HG02840 (cell line): ENCODE measurements around the gene ERC2.

Experiments used
- ATAC-seq: cut with Tn5 transposase; IDR thresholded peaks from one replicate; pipeline ENCODE4 v1.9.1; 2021; ENCODE audit warnings: mild to moderate bottlenecking, moderate library complexity, moderate number of reproducible peaks; ENCODE audit not compliant: unreplicated experiment, low FRiP score

ERC2 gene

DNA sequence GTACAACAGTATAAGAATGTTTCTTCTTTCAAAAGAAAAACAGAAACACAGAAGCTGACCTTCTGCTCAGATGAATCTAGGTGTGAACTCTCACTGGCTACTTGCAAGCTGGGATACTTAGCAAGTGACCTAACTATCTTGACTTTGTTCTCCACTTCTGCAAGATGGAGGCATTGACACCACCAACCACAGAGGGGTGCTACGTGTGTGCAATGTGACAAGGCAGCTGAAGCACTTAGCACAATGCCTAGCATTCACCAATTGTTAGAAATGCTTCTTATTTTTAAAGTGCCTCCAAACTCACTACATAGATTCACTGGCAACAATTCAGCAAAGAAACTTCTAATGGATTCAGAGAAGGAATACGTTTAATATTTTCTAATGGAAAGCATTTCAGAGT lies 649.8 kb downstream of the ERC2 start:
- ATAC-seq: no peak

GRCh38 chr3:55816794-55817576 lies 651.3 kb downstream of the ERC2 start:
- ATAC-seq: no peak

DNA sequence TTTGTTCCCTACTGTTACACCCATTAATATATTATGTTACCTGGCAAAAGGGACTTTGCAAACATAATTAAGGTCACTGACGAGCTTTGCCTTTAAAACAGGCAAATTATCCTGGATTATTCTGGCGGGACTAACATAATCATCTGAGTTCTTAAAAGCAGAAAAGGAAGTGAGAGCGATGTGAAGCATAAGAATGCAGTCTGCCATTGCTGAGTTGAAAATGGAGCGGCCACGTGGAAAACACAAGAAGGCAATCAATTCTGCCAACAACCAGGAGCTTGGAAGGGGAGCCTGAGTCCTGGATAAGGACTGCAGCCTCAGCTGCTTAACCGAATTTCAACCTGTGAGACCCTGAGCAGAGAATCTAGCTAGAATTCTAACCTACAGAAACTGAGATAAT lies 653.0 kb downstream of the ERC2 start:
- no peak for ATAC-seq

GRCh38 chr3:55813268-55814097 lies 654.8 kb downstream of the ERC2 start:
- ATAC-seq: no peak

GRCh38 chr3:55812394-55813013 lies 655.8 kb downstream of the ERC2 start:
- ATAC-seq: no peak

- no peak for ATAC-seq
Observed at GRCh38 chr3:55807210-55807609, 661.1 kb downstream of the ERC2 start.

GRCh38 chr3:55805169-55805568 lies 663.1 kb downstream of the ERC2 start:
- ATAC-seq: no peak

DNA sequence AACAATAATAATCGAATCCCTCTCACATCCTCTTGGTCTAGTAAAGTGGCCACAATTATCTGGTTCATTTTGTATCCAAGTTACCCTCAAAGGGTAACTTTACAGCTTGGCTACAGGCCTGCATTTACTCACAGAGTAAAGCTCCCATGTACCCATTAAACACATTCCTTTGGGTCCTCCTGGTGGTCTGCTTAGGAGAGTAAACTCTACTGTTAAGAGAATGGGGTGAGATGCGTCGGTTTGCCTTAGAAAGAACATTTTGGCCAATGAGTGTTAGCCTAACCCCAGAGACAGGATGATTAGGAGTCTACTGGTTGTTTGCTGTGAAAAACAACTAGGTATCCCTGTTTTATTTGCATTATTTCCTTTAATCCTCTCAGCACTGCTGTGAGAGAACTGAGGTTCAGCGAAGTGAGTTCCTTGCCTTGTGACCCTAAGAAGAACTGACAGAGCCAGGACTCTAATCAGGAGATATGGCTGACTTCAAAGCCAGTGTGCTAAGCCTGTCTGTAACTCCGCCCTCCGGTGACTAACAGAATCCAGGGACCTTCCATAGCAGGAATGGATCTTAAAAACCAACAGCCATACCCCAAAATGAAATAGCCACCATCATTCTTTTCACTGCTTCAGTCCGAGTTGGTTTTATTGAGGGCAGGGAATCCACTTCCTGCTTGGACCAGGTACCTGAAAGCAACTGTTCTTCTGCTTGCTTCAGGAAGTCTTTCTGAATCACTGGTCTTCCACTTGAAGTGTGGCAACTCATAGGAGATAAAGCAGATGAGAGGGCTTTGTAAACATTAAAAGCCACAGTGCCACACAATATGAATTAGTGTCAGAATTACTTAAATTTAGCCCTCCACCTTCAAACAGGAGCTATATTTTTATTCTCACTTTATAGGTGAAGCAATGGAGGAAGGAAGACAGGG lies 663.8 kb downstream of the ERC2 start:
- ATAC-seq: no peak

DNA sequence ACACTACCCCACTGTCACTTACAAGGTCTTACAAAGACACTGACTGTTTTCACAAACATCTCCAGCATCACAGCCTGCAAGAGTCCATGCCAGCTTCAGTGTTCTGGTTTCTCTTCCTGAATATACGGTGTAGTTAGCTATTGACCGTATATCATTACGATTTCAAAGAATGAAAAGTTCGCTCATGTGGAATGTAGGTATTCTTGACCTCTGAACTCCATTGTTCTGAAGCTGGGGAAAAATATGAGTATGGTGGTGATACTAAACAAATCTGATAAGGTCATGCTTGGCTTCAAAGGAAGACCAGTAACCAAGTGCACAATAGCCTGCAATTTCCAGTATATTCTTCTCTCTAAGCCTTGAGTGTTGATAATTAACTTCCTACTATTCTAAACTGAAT lies 665.5 kb downstream of the ERC2 start:
- no peak for ATAC-seq

DNA sequence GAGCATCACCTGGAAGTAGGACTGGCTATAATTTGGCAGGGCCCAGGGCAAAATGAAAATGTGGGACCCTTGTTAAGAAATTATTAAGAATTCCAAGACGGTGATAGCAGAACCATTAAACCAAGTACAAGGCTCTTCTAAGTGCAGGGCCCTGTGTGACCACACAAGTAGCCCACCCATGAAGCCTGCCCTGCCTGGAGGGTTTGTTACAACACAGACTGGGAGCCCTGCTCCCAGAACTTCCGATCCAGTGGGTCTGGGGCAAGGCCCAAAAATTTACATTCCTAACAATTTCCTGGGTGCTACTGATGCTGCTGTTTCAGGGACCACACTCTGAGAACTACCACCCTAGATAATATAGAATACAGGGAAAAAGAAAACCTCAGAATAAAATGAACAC lies 666.6 kb downstream of the ERC2 start:
- ATAC-seq: no peak

DNA sequence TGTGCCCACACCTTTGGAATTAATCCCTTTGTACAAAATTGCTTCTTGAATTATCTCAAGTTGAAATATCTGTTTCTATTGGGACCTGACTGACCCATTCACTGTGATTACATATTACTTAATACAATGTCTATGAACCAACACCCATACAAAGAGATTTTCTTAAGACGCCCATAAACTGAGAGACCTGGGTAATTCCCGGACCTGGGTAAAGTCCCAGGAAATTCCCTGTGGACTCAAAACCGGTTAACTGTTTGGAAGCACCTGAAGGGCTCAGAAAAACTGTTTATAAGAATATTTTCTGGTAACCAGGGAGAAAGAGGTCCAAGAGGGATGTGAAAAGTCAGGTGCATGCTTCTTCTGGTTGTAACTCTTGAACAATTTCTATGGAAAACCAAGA lies 667.2 kb downstream of the ERC2 start:
- ATAC-seq: no peak

DNA sequence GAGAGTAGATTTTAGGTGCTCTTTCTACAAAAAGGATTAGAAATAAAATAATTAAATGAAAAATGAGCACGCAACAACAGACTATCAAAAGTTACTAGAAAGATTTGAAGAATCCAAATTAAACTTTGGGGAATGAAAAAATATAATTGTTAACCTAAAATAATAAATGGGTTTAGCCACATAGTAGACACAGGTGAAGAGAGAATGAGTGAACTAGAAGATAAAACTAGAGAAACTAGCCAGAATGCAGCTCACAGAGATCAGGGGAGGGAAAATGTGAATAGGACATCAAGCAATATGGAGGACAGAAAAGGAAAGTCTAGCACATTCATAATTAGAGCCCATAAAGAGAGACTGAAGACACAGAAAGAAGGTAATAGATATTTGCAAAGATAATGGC lies 670.5 kb downstream of the ERC2 start:
- no peak for ATAC-seq

DNA sequence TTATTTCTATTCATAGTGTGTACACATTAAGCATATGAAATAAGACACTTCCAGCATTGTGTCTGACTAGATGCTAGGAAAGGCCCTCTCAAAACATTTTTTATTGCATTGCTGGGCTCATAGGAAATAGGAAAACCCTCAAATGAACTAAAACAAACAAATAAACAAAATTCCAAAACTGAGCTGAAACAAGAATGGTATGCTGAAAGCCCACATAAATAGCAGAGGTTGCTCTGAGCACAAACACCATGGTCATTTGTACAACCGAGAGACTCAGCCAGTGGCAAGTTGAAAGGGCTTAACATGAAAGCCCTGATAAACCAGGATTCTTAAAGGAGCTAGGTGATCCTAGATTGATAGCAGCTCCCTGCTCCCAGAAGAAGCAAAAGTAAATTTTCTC lies 671.2 kb downstream of the ERC2 start:
- no peak for ATAC-seq

- ATAC-seq: no peak
Observed at GRCh38 chr3:55796533-55796932, 671.7 kb downstream of the ERC2 start.

DNA sequence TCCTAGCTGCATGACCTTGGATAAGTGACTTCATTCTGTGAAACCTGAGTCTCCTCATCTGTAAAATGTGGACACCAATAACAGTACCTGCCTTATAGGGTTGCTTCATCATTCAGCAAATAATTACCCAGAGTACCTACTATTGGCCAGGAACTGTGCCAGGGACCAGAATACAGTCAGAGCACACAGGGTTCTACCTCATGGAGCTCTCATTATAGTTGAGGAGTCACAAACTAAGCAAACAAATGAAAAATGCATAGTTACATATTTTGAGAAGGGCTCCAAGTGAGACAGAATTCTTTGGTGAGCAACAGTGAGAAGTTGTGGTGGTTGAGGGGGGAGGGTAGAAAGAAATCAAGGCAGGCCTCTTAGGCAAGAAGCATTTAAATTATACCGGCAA lies 672.5 kb downstream of the ERC2 start:
- ATAC-seq: no peak

DNA sequence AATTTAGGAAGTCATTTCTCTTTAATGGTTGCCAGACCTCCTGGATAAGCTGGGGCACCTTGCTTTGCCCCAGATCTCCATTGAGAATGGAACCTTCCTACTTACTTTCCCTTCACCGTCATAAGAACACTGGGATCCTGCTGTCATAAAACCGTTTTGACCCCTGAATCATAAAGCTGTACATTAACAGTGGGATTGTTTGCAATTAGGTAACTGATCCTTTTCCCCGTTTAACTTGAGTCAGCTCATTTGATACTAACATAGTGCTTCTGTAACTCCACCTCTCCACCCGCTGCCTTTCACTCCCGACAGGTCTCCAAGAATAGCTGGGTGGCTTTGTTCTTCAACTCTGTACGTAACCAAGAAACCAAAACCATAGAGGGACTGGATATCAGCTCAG lies 673.0 kb downstream of the ERC2 start:
- no peak for ATAC-seq

DNA sequence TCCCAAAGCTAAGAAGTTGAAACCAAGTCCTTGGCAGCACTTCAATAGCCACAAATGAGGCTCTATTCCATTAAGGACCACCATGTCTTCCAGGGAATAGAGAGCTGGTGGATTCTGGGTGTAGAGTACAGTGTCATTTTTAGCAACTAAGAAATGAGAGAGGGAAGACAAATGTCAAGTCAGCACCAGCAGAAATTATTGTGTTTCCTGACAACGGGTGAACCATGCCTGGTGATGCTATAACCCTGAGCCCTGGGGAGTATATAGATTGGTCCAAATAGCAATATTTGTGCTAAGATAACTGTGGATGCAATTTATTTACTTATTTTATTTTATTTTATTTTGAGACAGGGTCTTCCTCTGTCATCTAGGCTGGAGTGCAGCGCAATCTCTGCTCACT lies 675.5 kb downstream of the ERC2 start:
- no peak for ATAC-seq

- ATAC-seq: no peak
Observed at GRCh38 chr3:55792009-55792408, 676.3 kb downstream of the ERC2 start.

- ATAC-seq: no peak
Observed at GRCh38 chr3:55790596-55791350, 677.5 kb downstream of the ERC2 start.

DNA sequence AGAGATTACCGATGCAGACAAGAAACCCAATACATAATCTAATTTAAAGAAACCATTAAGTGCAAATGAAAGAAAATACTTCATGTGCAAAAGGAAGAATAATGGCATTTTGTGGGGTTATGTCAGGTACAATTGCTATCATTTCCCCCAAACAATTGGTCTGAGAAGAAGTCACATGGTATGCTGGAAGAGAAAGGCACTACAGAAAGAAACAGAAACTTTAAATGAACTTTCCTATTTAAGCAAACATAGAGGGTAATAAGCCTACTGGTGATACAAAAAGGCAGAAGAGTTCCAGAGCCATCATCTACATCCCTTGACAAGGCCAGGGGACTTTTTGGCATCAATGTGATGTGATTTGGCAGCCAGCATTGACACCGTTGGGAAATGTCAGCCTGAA lies 678.8 kb downstream of the ERC2 start:
- ATAC-seq: no peak
